Neural progenitor cell (in vitro differentiated cells): ENCODE results near the gene SLC28A3. TPM values are rescaled to one million over a fixed set of nuclear protein-coding genes. Genes with fewer than 3 reads are reported as not detected.

ENCODE experiments used
- DNase-seq: peaks from one replicate; pipeline ENCODE4 v3.0.0-alpha.2; 2016; ENCODE audit warnings: low spot score
- H2AFZ ChIP-seq: fragments of 200-600 bp; sonication (generic); replicated peaks from 2 replicates; pipeline ENCODE4 v1.6.1; 2016; ENCODE audit warnings: antibody characterized with exemption
- H3F3A ChIP-seq: fragments of 200-600 bp; sonication (generic); 2 replicates; pipeline ENCODE4 v1.6.1; 2016; ENCODE audit warnings: antibody characterized with exemption, low read depth
- H3K27ac ChIP-seq: fragments of 200-600 bp; sonication (generic); 2 replicates; pipeline ENCODE4 v1.5.1; 2016; ENCODE audit warnings: mild to moderate bottlenecking
- H3K27me3 ChIP-seq: fragments of 200-600 bp; sonication (generic); 2 replicates; pipeline ENCODE4 v1.6.1; 2016; ENCODE audit warnings: mild to moderate bottlenecking, moderate library complexity
- H3K36me3 ChIP-seq: fragments of 200-600 bp; sonication (generic); 2 replicates; pipeline ENCODE4 v1.5.1; 2016
- H3K4me1 ChIP-seq: fragments of 200-600 bp; sonication (generic); 2 replicates; pipeline ENCODE4 v1.6.1; 2016; ENCODE audit warnings: mixed run types
- H3K4me2 ChIP-seq: fragments of 200-600 bp; sonication (generic); 2 replicates; pipeline ENCODE4 v1.6.1; 2016
- H3K4me3 ChIP-seq: fragments of 200-600 bp; sonication (generic); 2 replicates; pipeline ENCODE4 v1.5.1; 2016
- H3K79me2 ChIP-seq: fragments of 200-600 bp; sonication (generic); 2 replicates; pipeline ENCODE4 v1.6.1; 2016; ENCODE audit warnings: low read depth
- H3K9ac ChIP-seq: fragments of 200-600 bp; sonication (generic); 2 replicates; pipeline ENCODE4 v1.6.1; 2016
- H3K9me3 ChIP-seq: fragments of 200-600 bp; sonication (generic); 2 replicates; pipeline ENCODE4 v1.5.1; 2016; ENCODE audit warnings: low read depth
- H4K20me1 ChIP-seq: fragments of 200-600 bp; sonication (generic); 2 replicates; pipeline ENCODE4 v1.6.1; 2016; ENCODE audit warnings: low read depth
- H3K27ac Mint-ChIP-seq: 3 replicates; pipeline ENCODE4 v1.8.0; 2021; ENCODE audit warnings: mixed read lengths
- H3K27me3 Mint-ChIP-seq: 2 replicates; pipeline ENCODE4 v1.8.0; 2022; ENCODE audit warnings: low read depth, mild to moderate bottlenecking, inconsistent platforms, moderate library complexity, mixed read lengths; ENCODE audit not compliant: insufficient read depth
- H3K36me3 Mint-ChIP-seq: 3 replicates; pipeline ENCODE4 v1.8.0; 2021; ENCODE audit warnings: mixed read lengths
- H3K4me1 Mint-ChIP-seq: 3 replicates; pipeline ENCODE4 v1.8.0; 2021; ENCODE audit warnings: mixed read lengths
- H3K4me3 Mint-ChIP-seq: 3 replicates; pipeline ENCODE4 v1.8.0; 2021; ENCODE audit warnings: mild to moderate bottlenecking, moderate library complexity, mixed read lengths
- H3K9me3 Mint-ChIP-seq: 3 replicates; pipeline ENCODE4 v1.8.0; 2020; ENCODE audit warnings: mixed read lengths
- CTCF ChIP-seq: fragments of 200-600 bp; sonication (generic); IDR thresholded peaks from 2 replicates; pipeline ENCODE4 v1.5.1; 2017; ENCODE audit warnings: antibody characterized with exemption, mild to moderate bottlenecking
- EZH2 ChIP-seq: fragments of 200-600 bp; sonication (generic); IDR thresholded peaks from 2 replicates; pipeline ENCODE4 v1.6.1; 2017; ENCODE audit warnings: antibody characterized with exemption, mild to moderate bottlenecking, moderate library complexity
- EZH2phosphoT487 ChIP-seq: fragments of 200-600 bp; sonication (generic); IDR thresholded peaks from 2 replicates; pipeline ENCODE4 v1.6.1; 2017; ENCODE audit warnings: antibody characterized with exemption
- total RNA-seq: library from RNA; depleted of rRNA; stranded (reverse); fragments of >200 nt; gene quantifications from 2 replicates; pipeline ENCODE4 v1.2.3, GENCODE V29; 2015; ENCODE audit warnings: low replicate concordance

The SLC28A3 gene
- total RNA-seq, 1 donor from 2014 or later, result not detected

GRCh38 chr9:84338792-84339191 is 1.8 kb downstream of the SLC28A3 start:
- TF ChIP-seq EZH2phosphoT487 (no peak), CTCF (no peak), EZH2 (no peak)
- Histone ChIP-seq H4K20me1 (no peaks in the 10 kb centered on the region), H3K4me3 (no peak overlapping the region), H3K4me2 (no peak overlapping the region), H3K4me1 (peaks cover 9% of the 10 kb centered on the region), H3K79me2 (no peaks in the 10 kb centered on the region), H2AFZ (no peak overlapping the region), H3K9ac (no peak overlapping the region), H3K36me3 (no peaks in the 10 kb centered on the region), H3F3A (no peaks in the 10 kb centered on the region), H3K9me3 (no peaks in the 10 kb centered on the region), H3K27ac (no peak overlapping the region), H3K27me3 (no peaks in the 10 kb centered on the region)
- H3K36me3 Mint-ChIP-seq, result no peaks in the 10 kb centered on the region
- no peak overlapping the region for H3K4me3 Mint-ChIP-seq
- H3K27me3 Mint-ChIP-seq, result no peaks in the 10 kb centered on the region
- no peaks in the 10 kb centered on the region for H3K9me3 Mint-ChIP-seq
- peaks cover 12% of the 10 kb centered on the region for H3K4me1 Mint-ChIP-seq
- DNase-seq, result no peak
- H3K27ac Mint-ChIP-seq, result no peak overlapping the region

GRCh38 chr9:84337252-84337651 is 3.3 kb downstream of the SLC28A3 start:
- no peak overlapping the region for H3K4me2 ChIP-seq

GRCh38 chr9:84331119-84331809 is 9.3 kb downstream of the SLC28A3 start:
- Histone ChIP-seq H2AFZ (no peak overlapping the region), H3K9me3 (no peaks in the 10 kb centered on the region), H3K4me2 (no peak overlapping the region), H3K27me3 (no peaks in the 10 kb centered on the region), H3K36me3 (no peaks in the 10 kb centered on the region), H3K4me1 (no peaks in the 10 kb centered on the region), H3K79me2 (no peaks in the 10 kb centered on the region), H3K9ac (no peak overlapping the region), H3F3A (no peaks in the 10 kb centered on the region), H3K27ac (no peak overlapping the region), H4K20me1 (no peaks in the 10 kb centered on the region), H3K4me3 (no peak overlapping the region)
- no peak overlapping the region for H3K27ac Mint-ChIP-seq
- no peak for DNase-seq
- no peak for TF ChIP-seq EZH2phosphoT487
- no peak for TF ChIP-seq CTCF
- no peak for TF ChIP-seq EZH2
- no peak overlapping the region for H3K4me3 Mint-ChIP-seq
- no peaks in the 10 kb centered on the region for H3K4me1 Mint-ChIP-seq
- H3K36me3 Mint-ChIP-seq, result no peaks in the 10 kb centered on the region
- H3K27me3 Mint-ChIP-seq, result no peaks in the 10 kb centered on the region
- H3K9me3 Mint-ChIP-seq, result peaks cover 11% of the 10 kb centered on the region

More at GRCh38 chr9:84337252-84337651, 3.3 kb downstream of the SLC28A3 start:
- no peaks in the 10 kb centered on the region for H3K27me3 Mint-ChIP-seq
- H3K27me3 ChIP-seq, result no peaks in the 10 kb centered on the region
- no peaks in the 10 kb centered on the region for H3F3A ChIP-seq
- no peak overlapping the region for H3K4me3 ChIP-seq
- H3K79me2 ChIP-seq, result no peaks in the 10 kb centered on the region
- H3K27ac ChIP-seq, result no peak overlapping the region
- H3K36me3 ChIP-seq, result no peaks in the 10 kb centered on the region
- DNase-seq, result no peak
- H3K36me3 Mint-ChIP-seq, result no peaks in the 10 kb centered on the region
- H3K4me1 Mint-ChIP-seq, result peaks cover 12% of the 10 kb centered on the region
- H3K9me3 Mint-ChIP-seq, result peaks cover 4% of the 10 kb centered on the region
- no peak overlapping the region for H2AFZ ChIP-seq
- H3K4me3 Mint-ChIP-seq, result no peak overlapping the region
- no peak overlapping the region for H3K27ac Mint-ChIP-seq
- H4K20me1 ChIP-seq, result no peaks in the 10 kb centered on the region
- no peak overlapping the region for H3K9ac ChIP-seq
- peaks cover 9% of the 10 kb centered on the region for H3K4me1 ChIP-seq
- H3K9me3 ChIP-seq, result no peaks in the 10 kb centered on the region
- no peak for TF ChIP-seq CTCF
- TF ChIP-seq EZH2phosphoT487, result no peak
- no peak for TF ChIP-seq EZH2
